CD1c-positive myeloid dendritic cell (primary cell): ENCODE measurements around the gene USP21.
"Not testable (repeated sequence)": the region's sequence is repeated elsewhere in the genome, so short reads cannot be mapped to it uniquely, and the experiment has no call there.

Source experiments
- DNase-seq: peaks from one replicate; pipeline ENCODE4 v3.0.0-alpha.2; 2016; ENCODE audit errors: extremely low spot score

Gene USP21, protein sequence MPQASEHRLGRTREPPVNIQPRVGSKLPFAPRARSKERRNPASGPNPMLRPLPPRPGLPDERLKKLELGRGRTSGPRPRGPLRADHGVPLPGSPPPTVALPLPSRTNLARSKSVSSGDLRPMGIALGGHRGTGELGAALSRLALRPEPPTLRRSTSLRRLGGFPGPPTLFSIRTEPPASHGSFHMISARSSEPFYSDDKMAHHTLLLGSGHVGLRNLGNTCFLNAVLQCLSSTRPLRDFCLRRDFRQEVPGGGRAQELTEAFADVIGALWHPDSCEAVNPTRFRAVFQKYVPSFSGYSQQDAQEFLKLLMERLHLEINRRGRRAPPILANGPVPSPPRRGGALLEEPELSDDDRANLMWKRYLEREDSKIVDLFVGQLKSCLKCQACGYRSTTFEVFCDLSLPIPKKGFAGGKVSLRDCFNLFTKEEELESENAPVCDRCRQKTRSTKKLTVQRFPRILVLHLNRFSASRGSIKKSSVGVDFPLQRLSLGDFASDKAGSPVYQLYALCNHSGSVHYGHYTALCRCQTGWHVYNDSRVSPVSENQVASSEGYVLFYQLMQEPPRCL

DNA sequence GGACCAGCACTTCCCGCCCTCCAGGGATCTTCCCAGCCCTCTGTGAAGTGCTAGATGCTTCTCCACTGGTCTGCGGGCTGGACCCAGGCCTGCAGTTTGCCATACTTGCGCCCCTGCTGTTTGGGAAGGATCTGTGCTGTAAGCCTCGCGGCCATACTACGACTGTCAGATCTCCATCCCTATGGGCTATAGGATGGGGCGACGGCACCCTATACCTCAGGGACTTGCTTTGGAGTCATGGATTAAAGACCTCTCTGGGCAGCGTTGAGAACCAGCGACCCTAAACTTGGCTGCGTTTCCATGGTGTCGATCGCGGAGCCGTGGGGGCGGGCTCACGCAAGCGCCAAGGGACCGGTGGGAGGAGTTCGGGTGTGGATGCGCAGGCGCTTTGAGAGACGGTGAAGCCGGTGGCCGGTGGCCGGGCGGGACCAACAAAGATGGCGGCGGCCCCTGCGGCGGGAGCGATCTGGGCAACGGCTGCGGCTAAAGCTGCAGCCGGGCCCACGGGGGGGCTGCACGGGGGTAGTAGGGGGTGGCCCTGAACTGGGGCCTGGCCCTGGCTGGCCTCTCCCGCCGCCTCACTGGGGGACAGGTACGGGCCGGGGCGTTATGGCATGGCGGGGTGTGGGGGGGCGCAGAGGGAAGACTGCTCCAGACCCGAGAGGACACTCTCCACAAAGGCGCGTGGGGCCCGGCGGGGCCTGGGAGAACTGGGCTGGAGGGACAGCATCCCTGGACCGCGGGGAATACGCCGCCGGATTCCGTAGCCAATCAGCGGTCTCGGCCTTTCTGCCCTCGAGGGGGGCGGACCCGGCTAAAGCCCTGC is at the start of gene USP21:
Gene USP21 (plus strand): TSS at position 414 of the 826 bp plus-strand sequence. CDS start 1,141 bp downstream, outside the sequence.
- DNase-seq = peak; percentile 96

- peak; percentile 43 for DNase-seq
Observed at GRCh38 chr1:161111117-161111516, 48.2 kb upstream of the USP21 start.

- DNase-seq = peak; percentile 59
Observed at GRCh38 chr1:161111527-161111926, 47.8 kb upstream of the USP21 start.

GRCh38 chr1:161113915-161114314 is 45.4 kb upstream of the USP21 start:
- no peak for DNase-seq

- DNase-seq = no peak
Observed at GRCh38 chr1:161114556-161114955, 44.7 kb upstream of the USP21 start.

GRCh38 chr1:161115132-161115711 is 44.1 kb upstream of the USP21 start:
- no peak for DNase-seq

DNA sequence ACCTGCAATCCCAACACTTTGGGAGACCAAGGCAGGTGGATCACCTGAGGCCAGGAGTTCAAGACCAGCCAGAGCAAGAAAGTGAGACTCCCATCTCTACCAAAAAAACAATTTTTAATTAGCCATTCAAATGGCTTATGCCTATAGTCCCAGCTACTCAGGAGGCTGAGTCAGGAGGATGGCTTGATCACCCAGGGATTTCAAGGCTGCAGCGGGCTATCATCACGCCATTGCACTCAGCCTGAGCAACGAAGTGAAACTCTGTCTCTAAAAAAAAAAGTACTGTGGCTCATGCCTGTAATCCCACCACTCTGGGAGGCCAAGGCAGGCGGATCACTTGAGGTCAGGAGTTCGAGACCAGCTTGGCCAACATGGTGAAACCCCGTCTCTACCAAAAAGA is 43.3 kb upstream of the USP21 start:
- DNase-seq = not testable (repeated sequence)

DNA sequence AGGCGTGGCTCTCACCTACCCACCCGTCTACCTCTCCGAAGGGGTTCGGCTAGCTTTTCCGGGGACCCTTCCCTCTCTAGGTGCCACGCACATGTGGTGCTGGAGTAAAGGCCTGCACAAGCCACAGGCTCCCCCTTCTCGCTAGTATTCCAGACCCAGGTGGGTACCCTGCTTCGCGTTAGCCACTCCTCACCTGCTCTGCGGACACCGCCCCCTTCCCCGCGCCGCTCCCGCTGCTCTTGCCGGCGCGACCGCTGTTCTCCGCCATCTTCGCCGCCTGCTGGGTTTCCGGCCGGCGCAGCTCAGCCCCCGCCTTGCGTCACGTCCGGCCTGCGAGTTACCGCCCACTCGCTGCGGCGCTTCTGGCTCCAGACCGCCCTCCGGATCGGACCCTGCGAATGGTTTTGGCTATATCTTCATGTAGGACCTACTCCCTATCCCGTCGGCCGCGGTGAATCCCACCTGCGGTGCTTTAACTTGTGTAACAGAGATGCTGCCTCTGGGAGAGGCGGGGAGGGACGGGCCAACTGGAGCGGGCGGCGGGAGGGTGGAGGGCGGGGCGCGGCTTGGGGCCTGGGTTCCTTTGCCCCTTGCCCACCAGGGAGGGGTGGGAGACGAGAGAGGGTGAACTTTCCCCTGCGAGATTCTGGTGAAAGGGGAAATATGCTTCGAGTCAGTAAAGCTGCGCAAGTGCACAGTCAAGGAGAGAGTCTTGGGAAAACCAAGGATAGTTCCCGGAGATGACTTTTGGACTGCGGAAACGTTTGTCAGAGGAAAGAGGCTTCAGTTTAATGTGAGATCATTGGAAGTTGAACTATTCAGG is 41.3 kb upstream of the USP21 start, which contains the start of the genes NIT1 and PFDN2:
Gene NIT1 (plus strand): TSS at position 347 of the 823 bp plus-strand sequence. CDS start 72 bp downstream, at position 419.
Gene PFDN2 (minus strand): TSS at position 279 of the 823 bp plus-strand sequence. CDS start 11 bp downstream, at position 268.
- DNase-seq = peak; percentile 93

DNA sequence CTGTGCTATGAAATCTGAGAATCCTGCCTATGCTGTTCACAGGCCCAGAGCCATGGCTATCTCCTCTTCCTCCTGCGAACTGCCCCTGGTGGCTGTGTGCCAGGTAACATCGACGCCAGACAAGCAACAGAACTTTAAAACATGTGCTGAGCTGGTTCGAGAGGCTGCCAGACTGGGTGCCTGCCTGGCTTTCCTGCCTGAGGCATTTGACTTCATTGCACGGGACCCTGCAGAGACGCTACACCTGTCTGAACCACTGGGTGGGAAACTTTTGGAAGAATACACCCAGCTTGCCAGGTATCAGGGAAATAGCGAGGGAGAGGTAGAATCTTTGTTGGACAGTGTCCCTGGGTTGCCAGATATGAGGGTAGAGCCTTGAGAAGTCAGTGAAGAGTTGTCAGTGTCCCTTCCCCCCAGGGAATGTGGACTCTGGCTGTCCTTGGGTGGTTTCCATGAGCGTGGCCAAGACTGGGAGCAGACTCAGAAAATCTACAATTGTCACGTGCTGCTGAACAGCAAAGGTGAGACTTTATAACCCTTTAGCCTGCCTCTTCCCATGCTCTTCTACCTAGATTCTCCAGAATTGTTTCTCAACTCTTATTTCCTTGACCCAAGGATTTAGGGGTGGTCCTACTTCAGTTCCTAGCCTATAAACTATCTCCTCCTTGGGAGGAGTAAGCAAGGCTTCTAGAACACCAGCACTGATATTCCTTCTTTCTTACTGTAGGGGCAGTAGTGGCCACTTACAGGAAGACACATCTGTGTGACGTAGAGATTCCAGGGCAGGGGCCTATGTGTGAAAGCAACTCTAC is 40.0 kb upstream of the USP21 start:
- DNase-seq = peak; percentile 66

- DNase-seq = peak; percentile 51
Observed at GRCh38 chr1:161121042-161121650, 38.2 kb upstream of the USP21 start.

DNA sequence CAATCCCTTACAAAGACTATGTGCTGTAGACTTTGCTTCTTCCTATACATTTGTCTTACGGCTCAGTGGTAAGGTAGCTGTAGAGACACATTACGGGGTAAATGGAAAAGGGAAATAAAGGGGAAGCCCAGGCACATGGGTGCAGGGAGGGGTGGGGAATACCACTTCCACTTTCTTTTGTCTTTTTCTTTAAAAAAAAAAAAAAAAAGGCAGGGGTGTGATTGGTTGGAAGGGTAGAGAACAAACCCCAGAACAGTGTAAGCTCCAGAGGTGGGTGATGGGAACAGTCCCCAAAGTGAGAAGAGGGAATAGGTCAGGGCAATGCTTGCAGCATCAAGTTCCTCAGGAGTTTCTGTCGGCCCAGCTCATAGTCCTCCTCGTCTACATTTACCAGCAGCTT is 37.5 kb upstream of the USP21 start:
- peak; percentile 68 for DNase-seq

DNA sequence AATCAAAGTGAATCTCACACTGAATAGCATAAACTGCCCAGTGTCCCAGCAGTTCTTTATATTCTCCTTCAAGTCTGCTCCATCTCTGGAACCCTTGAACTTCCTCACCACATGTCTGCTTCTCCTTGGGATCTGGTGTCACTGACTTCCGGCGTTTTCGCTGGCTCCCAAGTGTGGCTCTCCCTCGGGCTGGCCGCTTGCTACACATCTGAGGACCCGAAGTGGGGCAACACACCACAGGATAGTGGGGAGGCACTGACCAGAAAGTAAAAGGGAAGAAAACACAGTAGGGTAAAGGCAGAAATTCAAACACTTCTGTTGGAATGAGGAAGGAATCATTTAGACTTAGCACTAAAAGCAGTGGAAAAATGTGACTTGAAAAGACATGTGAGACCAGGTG is 36.3 kb upstream of the USP21 start:
- no peak for DNase-seq

DNA sequence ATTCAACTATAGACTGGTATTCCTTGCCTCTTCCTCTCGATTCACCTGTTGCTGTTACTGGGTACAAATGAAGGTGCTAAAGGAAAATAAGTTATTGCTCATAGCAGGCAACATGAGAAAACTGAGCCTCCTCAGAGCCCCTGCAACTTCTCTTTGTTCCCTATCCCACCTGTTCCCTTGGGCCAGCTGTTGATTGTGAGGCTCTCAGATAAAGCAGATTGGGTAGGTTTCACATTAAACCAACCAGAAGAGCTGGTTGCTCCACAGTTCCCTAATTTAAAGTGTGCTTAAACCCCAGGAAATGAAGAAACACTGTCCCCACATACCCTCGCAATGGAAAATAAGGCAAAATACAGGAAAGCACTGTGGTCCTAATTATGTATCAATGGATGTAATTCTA is 31.7 kb upstream of the USP21 start:
- peak; percentile 27 for DNase-seq

DNA sequence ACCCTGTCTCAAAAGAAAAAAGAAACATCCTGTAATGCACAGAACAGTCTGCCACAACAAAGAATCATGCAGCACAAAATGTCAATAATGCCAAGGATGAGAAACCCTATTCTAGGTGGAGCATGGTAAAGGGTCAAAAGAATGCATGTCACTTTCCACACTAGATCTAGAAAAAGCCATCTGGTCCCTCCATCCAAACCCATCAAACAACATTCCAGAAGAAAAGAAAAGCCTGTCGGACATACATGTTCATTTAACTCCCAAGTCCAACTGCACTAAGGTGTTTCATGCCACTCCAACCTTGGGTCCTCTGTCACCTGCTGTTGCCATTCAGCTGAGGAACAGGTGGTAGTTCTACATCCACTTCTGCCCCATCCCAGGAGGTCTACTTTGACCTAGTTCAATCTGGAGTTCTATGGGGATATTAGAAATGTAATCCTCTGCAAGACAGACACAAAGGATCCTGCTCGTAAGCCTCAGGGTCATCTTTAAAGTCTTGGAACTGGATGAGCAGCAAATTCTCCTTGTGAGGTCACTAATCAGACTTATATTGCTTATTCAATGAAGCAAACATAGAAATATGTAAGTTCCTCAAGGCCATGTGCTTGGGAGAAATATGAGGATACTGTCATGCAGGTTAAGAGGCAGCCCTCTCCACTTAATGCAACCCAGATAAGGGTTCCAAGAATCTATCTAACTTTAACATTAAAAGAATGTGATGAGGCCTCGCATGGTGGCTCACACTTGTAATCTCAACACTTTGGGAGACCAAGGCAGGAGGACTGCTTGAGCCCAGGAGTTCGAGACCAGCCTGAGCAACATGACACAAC is 30.5 kb upstream of the USP21 start:
- no peak for DNase-seq

- no peak for DNase-seq
Observed at GRCh38 chr1:161130266-161130665, 29.0 kb upstream of the USP21 start.

DNA sequence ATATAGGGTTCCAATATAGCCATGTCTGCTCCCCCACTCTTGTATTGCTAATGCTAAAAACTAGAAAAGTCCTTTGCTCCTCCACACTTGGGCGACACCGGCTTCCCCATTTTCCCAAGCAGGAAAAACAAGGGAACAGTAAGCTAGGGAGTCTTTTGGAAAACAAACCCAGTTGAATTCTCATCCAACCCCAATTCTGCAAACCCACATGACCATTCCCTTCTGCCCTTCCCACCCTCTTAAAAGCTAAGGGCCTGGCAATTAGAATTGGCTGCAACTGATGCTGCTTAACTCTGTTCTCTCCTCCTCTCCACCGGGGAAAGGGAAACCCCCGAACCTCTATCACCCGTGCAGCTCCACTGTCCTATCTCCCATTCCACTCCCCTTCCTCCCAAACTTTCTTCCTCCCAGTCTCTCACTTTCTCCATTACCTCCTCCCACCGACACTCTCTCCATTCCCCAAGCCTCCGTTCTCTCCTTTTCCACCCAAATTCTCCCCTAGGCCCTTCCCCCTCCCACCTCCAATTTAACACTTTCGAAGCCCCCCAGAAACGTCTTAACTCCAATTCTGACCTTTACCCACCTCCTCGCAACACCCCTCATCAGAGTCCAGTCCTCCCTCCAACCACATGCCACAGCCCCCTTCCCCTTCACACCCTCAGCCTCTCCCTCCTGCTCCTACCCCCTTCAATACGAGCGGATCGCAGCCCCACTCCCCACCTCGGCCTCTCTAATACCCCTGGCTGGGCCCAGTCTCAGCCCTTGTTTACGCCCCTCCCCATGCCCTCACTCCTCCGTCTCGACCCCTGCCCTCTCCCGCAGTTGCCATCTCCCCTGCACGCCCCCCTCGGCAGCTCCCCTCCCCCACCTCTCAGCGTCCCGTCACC is 27.5 kb upstream of the USP21 start:
- DNase-seq = no peak

GRCh38 chr1:161132410-161133219 is 26.7 kb upstream of the USP21 start, which contains the start of gene DEDD:
DEDD (minus strand) TSS chr1:161132667; CDS start chr1:161124462, 8,205 bp downstream.
- DNase-seq = peak; percentile 95
